Activated T-helper 2 cell treated with anti-CD3 and anti-CD28 coated beads, Interferon-gamma antibody, Interleukin-2, Interleukin-4, amounts not matched to agents 10 μg/mL and 5 μg/mL and 100 μg/mL, durations not matched to agents 14 hours and 24 hours and 36 hours (primary cell): ENCODE data around the gene LIPE. TPM values are rescaled to one million over a fixed set of nuclear protein-coding genes. Genes with fewer than 3 reads are reported as not detected.
A peak's percentile ranks its signal among the peaks of the same experiment; 100 is the strongest.

ENCODE experiments used
- DNase-seq: peaks from one replicate; pipeline ENCODE4 v3.0.0; 2021; ENCODE audit warnings: low spot score
- H3K27ac Mint-ChIP-seq: one replicate; pipeline ENCODE4 v1.8.0; 2021; ENCODE audit warnings: mixed read lengths
- H3K27me3 Mint-ChIP-seq: one replicate; pipeline ENCODE4 v1.8.0; 2021; ENCODE audit warnings: low read depth, mixed read lengths
- H3K36me3 Mint-ChIP-seq: one replicate; pipeline ENCODE4 v1.8.0; 2021; ENCODE audit warnings: low read depth, mixed read lengths
- H3K4me1 Mint-ChIP-seq: one replicate; pipeline ENCODE4 v1.8.0; 2021; ENCODE audit warnings: low read depth, mixed read lengths
- H3K4me3 Mint-ChIP-seq: one replicate; pipeline ENCODE4 v1.8.0; 2021; ENCODE audit warnings: low read depth, mild to moderate bottlenecking, moderate library complexity, mixed read lengths
- H3K9me3 Mint-ChIP-seq: one replicate; pipeline ENCODE4 v1.8.0; 2021; ENCODE audit warnings: mixed read lengths
- intact Hi-C: fragments of 100-400 bp; cut with micrococcal nuclease; formaldehyde crosslinking; loops from one replicate; pipeline ENCODE4 v1.15.1; 2023
- total RNA-seq: library from RNA; stranded (reverse); gene quantifications from 2 replicates; pipeline ENCODE4 v1.2.3, GENCODE V29; 2022

Gene LIPE
- total RNA-seq, 1 donor from 2014 or later: 35.2 TPM

DNA sequence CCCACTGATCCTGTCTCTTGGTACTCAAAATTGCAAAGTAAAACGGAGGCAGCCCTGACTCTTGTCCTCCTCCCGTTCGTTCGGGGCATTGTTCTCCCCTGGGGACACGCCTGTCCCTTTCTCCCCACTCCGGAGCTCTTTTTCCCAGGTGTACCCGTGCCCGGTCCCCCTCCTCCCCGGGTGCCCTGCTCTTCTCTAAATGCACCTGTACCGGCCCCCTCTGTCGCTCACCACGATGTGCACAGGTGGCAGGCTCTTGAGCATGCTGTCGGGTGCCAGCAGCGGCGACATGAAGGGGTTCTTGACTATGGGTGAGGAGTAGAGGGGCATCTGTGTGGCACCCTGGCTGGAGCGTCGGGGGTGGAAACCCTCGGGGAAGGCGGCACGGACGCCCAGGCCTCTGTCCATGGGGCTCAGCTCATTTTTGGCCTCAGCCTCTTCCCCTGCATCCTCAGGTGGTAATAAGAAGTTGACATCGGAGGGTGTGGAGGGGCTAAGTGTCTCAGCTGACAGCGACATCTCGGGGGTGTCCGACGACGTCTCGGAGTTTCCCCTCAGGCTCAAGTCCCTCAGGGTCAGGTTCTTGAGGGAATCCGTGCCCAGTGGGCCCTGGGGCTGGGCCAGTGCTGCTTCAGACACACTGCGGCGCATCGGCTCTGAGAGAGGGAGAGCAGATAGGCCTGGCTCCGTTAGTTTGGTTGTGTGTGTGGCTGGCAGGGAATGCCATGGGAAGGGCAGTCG is 24.6 kb downstream of the LIPE start:
- peaks cover 25% of the 10 kb centered on the region for H3K4me1 Mint-ChIP-seq

DNA sequence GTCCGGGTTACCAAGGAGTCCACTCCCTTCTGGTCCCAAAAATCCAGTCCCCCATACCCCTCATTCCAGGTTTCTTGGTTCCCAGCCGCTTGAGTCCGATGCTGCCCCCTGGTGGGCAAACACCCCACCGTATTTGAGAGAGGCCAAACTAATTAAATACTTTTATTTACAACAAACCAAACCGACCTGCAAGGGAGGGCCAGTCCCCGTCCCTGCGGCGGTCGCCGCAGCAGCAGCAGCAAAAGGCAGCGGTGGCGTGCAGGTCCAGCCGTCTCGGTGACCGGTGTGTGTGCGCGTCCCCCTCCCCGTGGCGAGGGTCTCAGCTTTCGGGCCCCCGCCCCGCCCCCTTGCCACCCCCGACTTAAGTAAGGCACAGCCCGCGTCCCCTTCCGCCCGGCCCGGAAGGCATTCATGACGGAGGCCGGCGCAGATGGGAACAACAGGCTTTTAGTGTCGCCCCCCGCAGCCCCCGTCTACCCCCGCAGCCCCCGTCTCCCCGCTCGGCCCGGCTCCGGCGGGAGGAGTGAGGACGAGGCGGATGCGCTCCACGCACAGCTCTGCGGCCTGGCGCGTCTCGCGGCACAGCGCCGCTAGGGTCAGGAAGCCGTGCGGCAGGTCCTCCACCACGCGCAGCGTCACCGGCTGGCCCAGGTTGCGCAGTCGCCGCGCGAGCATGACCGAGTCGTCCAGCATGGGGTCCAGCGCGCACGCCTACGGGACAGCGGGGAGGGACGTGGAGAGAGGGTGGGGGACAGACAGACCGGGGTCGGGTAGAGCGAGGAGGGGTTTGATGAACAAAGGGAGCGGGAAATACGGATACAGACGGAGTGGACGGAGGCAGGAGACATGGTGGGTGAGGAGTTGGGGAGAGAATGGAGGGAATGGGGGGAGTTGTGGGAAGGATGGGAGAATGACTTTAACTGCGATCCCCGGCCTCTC is 25.6 kb downstream of the LIPE start:
- Mint-ChIP-seq H3K9me3 (no peaks in the 10 kb centered on the region), H3K27ac (no peak overlapping the region), H3K4me3 (peak overlapping the region; percentile 71), H3K27me3 (no peaks in the 10 kb centered on the region), H3K4me1 (peaks cover 29% of the 10 kb centered on the region), H3K36me3 (peaks cover 38% of the 10 kb centered on the region)
- intact Hi-C loops: loop anchor here (2.0 kb wide), 1 partner anchor 21 kb away; no protein-coding TSS in a partner anchor
- DNase-seq: peak; percentile 54

More for the DNA sequence above, 24.6 kb downstream of the LIPE start:
- Mint-ChIP-seq H3K36me3 (peaks cover 47% of the 10 kb centered on the region), H3K4me3 (peak overlapping the region; percentile 71), H3K9me3 (no peaks in the 10 kb centered on the region), H3K27me3 (no peaks in the 10 kb centered on the region), H3K27ac (no peak overlapping the region)
- DNase-seq: no peak
- intact Hi-C loops: no loop called here

DNA sequence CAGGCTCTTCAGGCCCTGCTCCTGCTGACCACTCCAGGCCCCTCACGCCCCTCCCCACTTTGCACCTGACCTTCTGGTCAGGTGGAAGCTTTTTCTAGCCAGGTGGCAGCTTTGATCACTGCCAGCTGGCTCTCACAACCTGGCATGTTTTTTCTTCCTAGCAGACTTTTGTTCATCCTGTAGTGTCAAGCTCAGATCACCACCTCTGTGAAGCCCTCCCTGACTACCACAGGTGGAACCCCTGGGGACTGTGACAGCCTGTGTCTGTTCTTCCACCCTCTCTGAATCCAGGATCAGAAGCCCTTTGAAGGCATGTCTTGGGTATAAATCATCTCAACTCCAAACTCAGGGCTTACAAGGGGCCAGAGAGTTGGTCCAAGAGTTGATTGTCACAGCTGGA is 26.8 kb downstream of the LIPE start:
- H3K27ac Mint-ChIP-seq: no peak overlapping the region
- no peaks in the 10 kb centered on the region for H3K27me3 Mint-ChIP-seq
- peaks cover 36% of the 10 kb centered on the region for H3K4me1 Mint-ChIP-seq
- H3K4me3 Mint-ChIP-seq: peak overlapping the region; percentile 28
- peaks cover 35% of the 10 kb centered on the region for H3K36me3 Mint-ChIP-seq
- DNase-seq: no peak
- intact Hi-C loops: loop anchor here (2.0 kb wide), 1 partner anchor 22 kb away; no protein-coding TSS in a partner anchor
- H3K9me3 Mint-ChIP-seq: no peaks in the 10 kb centered on the region

DNA sequence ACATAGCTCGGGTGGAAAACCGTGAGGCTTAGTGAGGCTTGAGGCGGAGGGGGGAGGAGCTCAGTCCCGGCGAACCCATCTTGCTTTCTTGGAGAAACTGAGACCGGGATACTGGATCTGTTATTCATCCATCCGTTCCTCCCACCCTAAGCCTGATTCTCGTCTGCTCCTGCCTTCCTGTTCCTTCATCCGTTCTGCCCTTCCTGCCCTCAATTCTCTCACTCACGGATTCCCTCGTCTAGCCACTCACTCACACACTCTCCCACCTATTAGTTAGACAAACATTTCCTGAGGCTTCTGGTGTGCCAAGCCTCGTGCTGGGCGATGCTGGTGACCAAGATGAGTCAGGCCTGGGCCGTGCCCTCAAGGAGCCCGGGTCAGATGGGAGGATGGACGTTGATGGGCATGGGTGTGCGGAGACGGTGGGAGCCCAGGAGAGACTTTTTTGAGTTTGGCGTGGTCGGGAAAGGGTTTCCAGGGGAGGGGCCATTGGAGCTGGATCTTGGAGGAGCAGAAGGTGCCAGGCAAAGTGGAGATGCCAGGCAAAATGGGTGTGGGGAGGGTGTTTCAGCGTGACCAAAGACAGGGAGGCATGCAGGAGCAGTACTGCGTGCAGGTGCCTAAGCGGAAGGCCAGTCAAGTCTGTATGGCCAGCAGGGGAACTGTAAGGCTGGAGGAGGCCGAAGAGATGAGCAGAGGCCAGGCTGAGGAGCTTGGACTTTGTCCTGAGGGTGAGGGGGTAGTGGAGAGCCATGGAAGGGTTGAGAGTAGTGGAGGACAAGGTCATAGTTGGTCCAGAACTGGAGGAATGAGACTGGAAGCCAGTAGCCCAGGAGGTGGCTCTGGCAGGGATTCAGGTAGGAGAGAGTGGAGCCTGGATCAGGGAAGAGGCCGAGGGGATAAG is 29.7 kb downstream of the LIPE start:
- H3K27me3 Mint-ChIP-seq: peaks cover 2% of the 10 kb centered on the region
- no peaks in the 10 kb centered on the region for H3K9me3 Mint-ChIP-seq
- DNase-seq: no peak
- peak overlapping the region; percentile 81 for H3K27ac Mint-ChIP-seq
- intact Hi-C loops: loop anchor here (5.0 kb wide), 1 partner anchor 535 kb away; the partner anchor contains the start of gene RPS19
- H3K4me1 Mint-ChIP-seq: peaks cover 36% of the 10 kb centered on the region
- peak overlapping the region; percentile 87 for H3K4me3 Mint-ChIP-seq
- H3K36me3 Mint-ChIP-seq: peaks cover 19% of the 10 kb centered on the region

DNA sequence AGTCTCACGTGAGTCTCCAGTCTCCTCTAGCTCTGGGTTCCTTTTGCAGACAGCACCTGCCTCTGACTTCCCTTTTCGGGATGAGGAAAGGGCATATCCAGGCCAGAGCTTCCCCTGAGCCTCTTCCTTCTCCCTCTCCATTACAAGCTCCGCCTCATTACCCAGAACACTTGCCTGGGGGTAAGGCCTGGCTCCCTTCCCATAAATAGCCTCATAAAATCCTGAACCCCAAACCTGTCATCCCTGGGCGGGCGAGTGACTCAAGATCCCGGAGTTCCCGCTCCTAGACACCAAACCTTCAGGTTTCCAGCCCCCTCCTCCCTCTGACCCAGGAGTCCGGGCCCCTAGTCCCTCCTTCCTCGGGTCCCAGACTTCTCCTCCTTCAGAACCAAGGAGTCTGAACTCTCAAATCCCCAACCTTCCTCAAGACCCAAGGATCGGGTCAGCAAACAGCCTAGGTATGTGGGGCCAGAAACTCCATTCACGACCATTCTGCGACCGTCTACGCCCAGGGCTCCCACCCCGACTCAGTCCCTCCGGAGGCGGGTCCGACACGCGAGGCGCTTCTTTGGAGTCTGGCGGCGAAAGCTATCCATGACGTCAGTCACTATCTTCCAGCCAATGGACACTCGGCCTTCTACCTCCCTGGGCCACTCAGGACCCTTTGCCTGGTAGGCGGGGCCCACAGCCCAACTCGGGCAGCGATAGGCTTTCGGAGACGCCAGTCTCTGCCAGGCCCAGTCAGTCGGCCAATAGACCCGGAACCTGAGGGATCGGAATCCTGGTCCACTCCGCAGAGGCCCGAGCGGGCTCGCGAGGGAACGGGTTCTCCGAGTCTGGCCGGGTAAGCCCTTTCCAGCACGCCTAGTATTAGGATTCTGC is 30.6 kb downstream of the LIPE start:
- H3K36me3 Mint-ChIP-seq: peaks cover 13% of the 10 kb centered on the region
- H3K27ac Mint-ChIP-seq: peak overlapping the region; percentile 81
- DNase-seq: peak; percentile 98
- no peaks in the 10 kb centered on the region for H3K9me3 Mint-ChIP-seq
- H3K4me3 Mint-ChIP-seq: peak overlapping the region; percentile 87
- peaks cover 32% of the 10 kb centered on the region for H3K4me1 Mint-ChIP-seq
- H3K27me3 Mint-ChIP-seq: peaks cover 7% of the 10 kb centered on the region
- intact Hi-C loops: loop anchor here (5.0 kb wide), 1 partner anchor 534 kb away; the partner anchor contains the start of gene RPS19

DNA sequence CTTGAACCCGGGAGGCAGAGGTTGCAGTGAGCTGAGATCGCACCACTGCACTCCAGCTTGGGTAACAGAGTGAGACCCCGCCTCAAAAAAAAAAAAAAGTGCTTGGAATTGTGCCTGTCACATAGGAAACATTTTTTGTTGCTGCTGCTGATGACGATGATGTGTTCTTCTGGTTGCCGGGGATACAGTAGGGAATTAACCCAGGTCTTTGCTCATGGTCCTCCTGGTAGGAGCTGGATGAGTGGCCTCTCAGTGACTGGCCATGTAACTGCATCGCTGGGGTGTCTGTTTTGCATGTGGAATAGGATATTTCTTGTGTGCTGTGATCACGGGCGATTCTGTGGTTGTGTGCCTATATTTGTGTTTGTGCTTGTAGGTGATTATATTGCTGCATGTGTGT is 32.4 kb downstream of the LIPE start:
- Mint-ChIP-seq H3K27ac (no peak overlapping the region), H3K9me3 (no peaks in the 10 kb centered on the region), H3K4me3 (no peak overlapping the region), H3K27me3 (peaks cover 18% of the 10 kb centered on the region), H3K36me3 (peaks cover under 1% of the 10 kb centered on the region), H3K4me1 (peaks cover 18% of the 10 kb centered on the region)
- DNase-seq: no peak
- intact Hi-C loops: loop anchor here (5.0 kb wide), 1 partner anchor 532 kb away; the partner anchor contains the start of gene RPS19

DNA sequence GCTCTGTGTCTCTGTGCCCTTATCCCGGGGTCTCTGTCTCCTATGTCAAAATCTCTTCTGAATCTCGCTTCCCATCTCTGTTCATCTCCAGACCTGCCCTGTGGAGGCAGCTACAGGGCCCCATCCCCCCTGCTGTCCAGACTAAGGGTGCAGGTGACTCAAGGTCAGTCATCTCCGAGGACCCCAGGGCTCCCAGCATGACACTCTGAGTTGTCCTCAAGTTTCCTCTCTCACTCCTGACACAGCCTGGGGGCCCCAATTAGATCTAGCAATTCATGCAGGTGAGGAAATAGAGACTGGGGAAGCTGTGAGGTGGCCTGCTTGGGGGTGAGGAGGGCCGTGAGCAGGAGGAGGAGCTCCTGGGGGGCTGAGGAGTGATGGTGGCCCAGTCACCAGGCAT is 35.0 kb downstream of the LIPE start:
- Mint-ChIP-seq H3K27ac (no peak overlapping the region), H3K36me3 (no peaks in the 10 kb centered on the region), H3K27me3 (peaks cover 27% of the 10 kb centered on the region), H3K4me1 (peaks cover 9% of the 10 kb centered on the region), H3K4me3 (no peak overlapping the region), H3K9me3 (no peaks in the 10 kb centered on the region)
- no peak for DNase-seq
- intact Hi-C loops: no loop called here

DNA sequence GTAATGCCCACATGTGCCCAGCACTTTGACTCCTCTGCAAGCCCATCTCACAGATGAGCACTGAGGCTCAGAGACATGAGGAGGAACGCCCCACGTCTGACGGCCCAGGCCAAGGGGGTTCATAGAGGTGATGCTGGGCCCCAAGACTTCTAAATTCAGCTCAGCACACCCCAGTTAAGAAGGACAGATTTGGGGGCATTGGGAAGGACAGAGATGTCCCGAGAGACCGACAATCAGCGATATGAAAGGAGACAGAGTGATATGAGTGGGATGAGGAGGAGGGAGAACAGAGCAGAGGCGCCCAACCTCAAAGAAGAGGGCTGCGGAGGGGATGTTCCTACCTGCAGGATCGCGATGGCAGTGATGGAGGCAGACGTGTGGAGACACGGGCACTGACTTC is 37.3 kb downstream of the LIPE start, which contains the start of gene CNFN:
Gene CNFN, minus strand, starts transcription at position 399 of the 400 bp plus-strand sequence. CDS start 1,260 bp downstream, outside the sequence.
- Mint-ChIP-seq H3K4me3 (no peak within 1 kb of the TSS), H3K4me1 (peaks cover 5% of the 10 kb centered on the region), H3K27ac (no peak within 1 kb of the TSS), H3K9me3 (no peaks in the 10 kb centered on the region), H3K36me3 (no peaks in the 10 kb centered on the region), H3K27me3 (peaks cover 36% of the 10 kb centered on the region)
- intact Hi-C loops: no loop called here
- no peak for DNase-seq

DNA sequence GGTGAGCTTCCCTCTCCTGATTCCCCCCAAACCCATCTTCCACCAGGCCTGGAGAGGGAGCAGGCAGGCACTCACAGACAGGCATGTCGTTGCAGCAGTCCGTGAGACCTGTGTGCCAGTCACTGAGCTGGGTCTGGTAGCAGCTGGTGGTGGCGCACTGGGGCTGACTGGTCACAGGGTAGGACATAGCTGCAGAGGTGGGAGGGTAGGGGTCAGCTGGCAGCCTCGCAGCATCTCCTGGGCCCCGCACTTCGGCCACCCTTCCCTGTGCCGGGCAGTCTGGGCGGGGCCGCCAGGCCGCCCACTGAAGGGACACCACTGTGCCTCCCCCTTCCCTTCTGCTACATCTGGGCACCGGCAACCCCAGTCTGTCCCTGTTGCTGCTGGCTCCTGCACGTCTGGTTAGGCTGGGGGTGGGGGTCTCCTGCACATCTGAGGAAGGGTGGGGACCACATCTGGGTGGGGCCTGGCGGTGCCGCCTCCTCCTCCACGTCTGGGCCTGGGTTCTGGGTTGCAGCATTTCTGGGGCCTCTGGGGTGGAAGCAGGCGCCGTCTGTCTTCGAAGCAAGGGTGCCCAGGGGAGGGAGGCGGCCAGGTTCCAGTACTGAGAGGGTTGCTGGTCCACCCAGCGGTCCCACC is 38.2 kb downstream of the LIPE start:
- intact Hi-C loops: no loop called here
- H3K4me1 Mint-ChIP-seq: peaks cover 5% of the 10 kb centered on the region
- H3K27ac Mint-ChIP-seq: no peak overlapping the region
- no peaks in the 10 kb centered on the region for H3K9me3 Mint-ChIP-seq
- DNase-seq: no peak
- no peaks in the 10 kb centered on the region for H3K36me3 Mint-ChIP-seq
- H3K27me3 Mint-ChIP-seq: peaks cover 36% of the 10 kb centered on the region
- H3K4me3 Mint-ChIP-seq: no peak overlapping the region

DNA sequence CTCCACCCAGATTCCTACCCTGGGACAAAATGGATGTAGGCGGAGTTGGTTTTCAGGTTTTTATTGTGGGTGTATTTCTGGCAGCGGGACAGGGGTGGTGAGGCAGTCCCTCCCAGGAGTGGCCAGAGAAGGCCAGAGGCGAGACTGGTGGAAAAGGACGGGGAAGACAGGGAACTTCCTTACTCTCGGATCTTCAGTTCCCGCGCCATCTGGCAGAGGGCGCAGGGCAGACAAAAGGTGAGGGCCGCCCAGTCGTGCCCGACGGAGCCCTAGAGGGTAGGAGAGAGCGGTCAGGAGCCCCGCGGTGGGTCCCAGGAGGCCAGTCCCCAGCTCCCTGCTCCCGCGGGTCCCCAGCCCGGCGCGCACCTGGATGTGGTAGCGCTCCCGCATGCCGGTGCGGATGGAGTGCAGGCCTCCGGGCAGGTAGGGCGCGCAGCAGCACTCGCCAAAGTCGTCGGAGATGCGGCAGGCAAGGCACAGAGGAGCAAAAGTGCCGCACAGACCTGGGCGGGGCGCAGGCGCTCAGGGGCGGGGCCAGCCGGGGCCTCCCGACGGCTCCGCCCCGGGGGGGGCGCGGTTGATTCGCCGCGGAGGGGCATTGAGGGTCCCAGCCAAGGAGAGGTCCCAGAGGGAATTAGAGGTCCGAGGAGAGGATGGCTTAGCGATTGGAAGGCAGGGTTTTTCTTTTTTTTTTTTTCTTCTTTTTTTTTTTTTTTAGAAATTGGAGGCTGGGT is 40.0 kb downstream of the LIPE start:
- Mint-ChIP-seq H3K9me3 (no peaks in the 10 kb centered on the region), H3K27ac (no peak overlapping the region), H3K4me3 (peak overlapping the region; percentile 52), H3K36me3 (no peaks in the 10 kb centered on the region), H3K4me1 (peaks cover 5% of the 10 kb centered on the region), H3K27me3 (peaks cover 42% of the 10 kb centered on the region)
- intact Hi-C loops: no loop called here
- DNase-seq: peak; percentile 65
